Transverse colon (tissue), 4 donors: ENCODE data around the gene GPR158.

ENCODE experiments used
- CTCF ChIP-seq, 5 experiments: fragments of 200-600 bp in 3 of 5; fragments of 450-650 bp in 2 of 5; sonication (generic) in 3 of 5; IDR thresholded peaks; 1 replicate in 2 of 5; 2 replicates in 3 of 5; pipeline ENCODE4 v1.5.1; 2016 to 2017; ENCODE audit warnings: antibody characterized with exemption in 5 of 5, inconsistent platforms in 3 of 5, mild to moderate bottlenecking in 2 of 5, moderate library complexity in 1 of 5
- EP300 ChIP-seq: sonication (generic); formaldehyde crosslinking; IDR thresholded peaks from one replicate; pipeline ENCODE4 v1.6.1; 2017; ENCODE audit warnings: antibody characterized with exemption, low read depth
- POLR2A ChIP-seq: fragments of 450-650 bp; IDR thresholded peaks from one replicate; pipeline ENCODE4 v1.6.1; 2016; ENCODE audit warnings: antibody characterized with exemption, mild to moderate bottlenecking, moderate library complexity
- POLR2AphosphoS5 ChIP-seq, 3 donors: sonication (generic); formaldehyde crosslinking; IDR thresholded peaks; one replicate each; pipeline ENCODE4 v1.6.1; 2016; ENCODE audit warnings: antibody characterized with exemption in 3 of 3

- TF ChIP-seq EP300 (no peak), CTCF (IDR thresholded peaks at IDR 0.05) (no peak), POLR2A (no peak), POLR2AphosphoS5 (IDR thresholded peaks at IDR 0.05) (no peak)
Observed at GRCh38 chr10:25157650-25158049, 17.2 kb upstream of the GPR158 start.
